GM18909 (cell line): ENCODE data around the gene KCNJ18.
"Not testable (repeated sequence)": the region's sequence is repeated elsewhere in the genome, so short reads cannot be mapped to it uniquely, and the experiment has no call there.

Experiments used
- ATAC-seq: cut with Tn5 transposase; IDR thresholded peaks from one replicate; pipeline ENCODE4 v1.9.1; 2021; ENCODE audit warnings: mild to moderate bottlenecking; ENCODE audit not compliant: unreplicated experiment, poor library complexity

KCNJ18 gene

GRCh38 chr17:21749696-21750531 is 57.6 kb downstream of the KCNJ18 start:
- ATAC-seq: not testable (repeated sequence)

GRCh38 chr17:21751111-21751510 is 58.8 kb downstream of the KCNJ18 start:
- ATAC-seq: not testable (repeated sequence)
